ENCODE results near the gene PLD1.

Gene PLD1

GRCh38 chr3:171774521-171774920, 35.8 kb downstream of the PLD1 start:
- no peak for DNase-seq (ENCODE audit: low read depth in 3 of 3)

DNA sequence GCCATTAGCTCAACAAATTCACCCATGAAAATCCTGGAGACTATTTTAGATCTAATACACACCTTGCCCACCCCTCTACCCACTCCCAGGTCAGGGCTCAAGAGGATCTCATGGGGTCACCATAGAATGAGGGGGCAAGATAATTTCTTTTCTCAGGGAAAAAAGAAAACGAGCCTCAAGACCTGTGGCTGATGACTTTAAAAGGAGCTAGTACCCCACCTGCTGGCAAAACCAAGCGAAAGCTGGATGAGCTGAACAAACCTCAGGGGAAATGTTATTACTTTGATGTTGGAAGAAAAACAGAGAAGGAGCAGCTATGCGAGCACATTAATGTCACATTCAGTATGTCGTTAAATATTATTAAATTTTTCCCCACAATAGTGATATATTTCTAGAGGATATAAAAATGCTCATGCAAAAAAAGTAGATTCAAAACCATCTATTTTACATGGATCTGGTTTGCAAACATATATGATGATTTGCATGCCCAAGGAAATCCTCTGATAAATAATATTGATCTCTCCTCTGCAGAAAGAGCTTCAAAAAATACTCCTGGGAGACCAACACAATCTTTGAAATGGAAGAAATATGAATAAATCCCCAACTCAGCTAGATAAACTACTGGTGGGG, 37.7 kb downstream of the PLD1 start:
- DNase-seq (ENCODE audit: low read depth in 3 of 3): peak in 2 of 3 donors; percentile 19 to 45

DNA sequence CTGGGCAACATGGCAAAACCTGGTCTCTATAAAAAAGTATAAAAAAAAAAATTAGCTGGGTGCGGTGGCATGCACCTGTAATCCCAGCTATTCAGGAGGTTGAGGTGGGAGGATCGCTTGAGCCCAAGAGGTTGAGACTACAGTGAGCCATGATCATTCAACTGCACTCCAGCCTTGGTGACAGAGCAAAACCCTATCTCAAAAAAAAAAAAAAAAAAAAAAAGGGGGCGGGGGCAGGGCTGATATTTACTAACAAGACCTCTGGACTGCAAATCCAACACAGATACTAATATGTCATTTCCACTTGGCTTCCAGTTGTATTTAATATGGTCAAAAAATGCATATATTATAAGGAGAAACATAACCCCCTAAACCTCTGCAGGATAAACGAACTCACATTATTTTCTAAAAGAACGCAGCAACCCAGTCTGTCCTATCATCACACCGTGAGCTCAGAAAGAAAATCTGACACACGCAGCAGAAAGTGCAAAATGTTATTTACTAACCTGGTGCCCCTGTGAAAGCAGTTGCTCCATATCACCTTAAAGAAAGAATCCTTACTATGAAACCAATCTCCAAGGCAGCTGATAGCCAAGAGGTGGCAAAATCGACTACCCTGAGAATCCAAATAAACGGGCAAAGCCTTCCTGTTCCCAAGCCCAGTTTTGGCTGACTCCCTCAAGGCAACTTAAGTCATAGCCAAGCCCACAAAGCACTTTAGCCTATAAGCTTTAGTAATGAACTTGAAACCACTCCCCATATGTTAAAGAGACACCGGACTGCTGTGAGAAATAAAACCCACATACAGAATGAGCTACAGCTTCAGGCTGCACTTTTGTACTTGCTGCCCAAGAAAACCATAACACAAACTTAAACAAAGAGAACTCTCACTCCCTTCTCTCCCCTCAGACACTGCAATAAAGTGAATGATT, 39.3 kb downstream of the PLD1 start:
- DNase-seq (ENCODE audit: low read depth in 3 of 3): no peak

GRCh38 chr3:171769461-171769860, 40.8 kb downstream of the PLD1 start:
- no peak for DNase-seq (ENCODE audit: low read depth in 3 of 3)

- DNase-seq (ENCODE audit: low read depth in 3 of 3): no peak
Observed at GRCh38 chr3:171768986-171769385, 41.3 kb downstream of the PLD1 start.

- no peak for DNase-seq (ENCODE audit: low read depth in 3 of 3)
Observed at GRCh38 chr3:171768281-171768900, 41.9 kb downstream of the PLD1 start.

GRCh38 chr3:171765511-171765887, 44.8 kb downstream of the PLD1 start:
- no peak for DNase-seq (ENCODE audit: low read depth in 3 of 3)

DNA sequence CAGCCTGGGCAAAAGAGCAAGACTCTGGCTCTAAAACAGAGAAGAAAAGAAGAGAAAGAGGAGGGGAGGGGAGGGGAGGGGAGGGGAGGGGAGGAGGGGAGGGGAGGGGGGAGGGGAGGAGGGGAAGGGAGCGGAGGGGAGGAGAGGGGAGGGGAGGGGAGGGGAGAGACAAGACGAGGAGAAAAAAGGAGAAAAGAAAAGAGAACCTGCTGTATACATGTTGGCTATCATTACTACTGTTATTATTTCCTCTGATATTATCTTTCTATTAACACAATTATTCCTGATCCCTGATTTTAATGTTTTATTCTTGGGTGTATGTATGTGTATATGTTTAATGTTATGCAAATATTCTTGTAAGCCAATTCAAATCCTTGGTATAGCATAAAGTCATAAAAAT, 46.9 kb downstream of the PLD1 start:
- DNase-seq (ENCODE audit: low read depth in 3 of 3): no peak

DNA sequence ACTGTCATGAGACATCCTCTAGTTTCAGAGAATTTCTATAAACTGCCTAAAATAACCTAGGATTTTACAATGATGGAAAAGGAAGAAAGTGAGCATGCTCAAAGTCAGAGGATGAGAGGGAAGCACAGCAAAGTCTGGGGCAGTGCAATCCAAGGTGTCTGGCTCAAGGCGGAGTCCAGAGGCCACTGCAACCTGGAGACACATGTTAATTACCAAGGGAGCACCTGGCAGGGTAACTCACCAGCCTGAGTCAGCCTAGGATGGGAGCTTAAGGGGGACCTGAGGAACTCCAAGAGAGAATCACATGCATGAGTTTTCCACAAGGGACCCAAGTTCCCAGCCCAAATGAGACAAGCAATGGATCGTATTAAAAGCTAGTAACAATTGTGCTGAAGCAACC, 49.8 kb downstream of the PLD1 start:
- DNase-seq (ENCODE audit: low read depth in 3 of 3): no peak

DNA sequence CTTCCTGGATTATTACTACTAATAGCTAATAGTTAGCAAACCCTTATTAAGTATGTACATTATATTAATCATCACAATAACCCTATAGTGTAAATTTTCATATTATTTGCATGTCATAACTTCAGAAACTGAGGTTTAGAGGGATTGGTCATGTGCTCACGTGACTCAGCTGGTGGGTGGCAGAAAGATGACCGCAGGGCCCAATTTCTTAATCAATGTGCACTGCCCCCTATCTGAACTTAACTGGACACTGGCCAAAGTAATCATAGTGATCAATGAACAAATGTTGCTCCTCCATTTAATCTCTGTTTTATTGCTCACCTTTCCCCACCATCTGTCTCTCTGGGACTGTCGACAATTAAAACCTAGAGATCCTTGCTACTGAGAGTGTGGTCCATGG, 52.2 kb downstream of the PLD1 start:
- DNase-seq (ENCODE audit: low read depth in 3 of 3): no peak

GRCh38 chr3:171757361-171758034, 52.8 kb downstream of the PLD1 start:
- no peak for DNase-seq (ENCODE audit: low read depth in 3 of 3)

DNA sequence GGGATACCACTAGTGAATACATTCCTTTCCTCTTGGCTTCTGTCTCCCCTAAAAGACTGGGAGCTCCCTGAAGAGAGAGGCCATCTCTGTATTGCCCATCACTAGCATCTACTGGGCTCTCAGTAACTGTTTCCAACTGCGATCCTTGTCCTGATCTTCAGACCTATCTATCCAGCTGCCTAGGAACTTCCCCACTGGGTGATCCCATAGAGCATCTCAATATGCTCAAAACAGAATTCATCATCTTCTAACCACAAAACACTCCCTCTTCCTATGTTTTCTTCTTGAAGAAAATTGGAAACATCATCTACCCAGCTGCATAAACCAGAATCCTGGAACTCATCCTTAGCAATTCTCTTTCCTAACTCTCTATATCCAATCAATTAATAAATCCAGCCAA, 54.6 kb downstream of the PLD1 start:
- no peak for DNase-seq (ENCODE audit: low read depth in 3 of 3)

GRCh38 chr3:171755015-171755589, 55.2 kb downstream of the PLD1 start:
- no peak for DNase-seq (ENCODE audit: low read depth in 3 of 3)

- no peak for DNase-seq (ENCODE audit: low read depth in 3 of 3)
Observed at GRCh38 chr3:171753665-171754408, 56.4 kb downstream of the PLD1 start.

GRCh38 chr3:171753025-171753472, 57.2 kb downstream of the PLD1 start:
- DNase-seq (ENCODE audit: low read depth in 3 of 3): no peak

DNA sequence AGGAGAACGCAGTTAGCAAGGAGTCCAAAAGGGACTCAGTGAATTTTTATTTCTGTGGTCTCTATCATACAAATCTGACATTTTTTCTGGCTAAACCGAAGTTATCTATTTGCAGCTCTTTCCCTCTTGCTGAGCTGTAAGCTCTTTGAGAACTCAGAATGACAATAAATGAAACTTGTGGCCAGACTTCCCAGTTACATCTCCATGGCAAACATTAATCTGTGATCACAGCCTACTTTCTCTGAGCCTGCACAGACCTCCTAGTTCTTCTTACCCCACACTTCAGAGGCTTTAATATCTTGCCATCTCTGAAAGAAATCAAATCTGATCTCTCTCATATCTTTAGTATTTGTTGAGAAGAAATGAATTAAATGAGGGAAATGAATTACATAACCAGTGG, 58.0 kb downstream of the PLD1 start:
- DNase-seq (ENCODE audit: low read depth in 3 of 3): no peak

- no peak for DNase-seq (ENCODE audit: low read depth in 3 of 3)
Observed at GRCh38 chr3:171749124-171749523, 61.2 kb downstream of the PLD1 start.

DNA sequence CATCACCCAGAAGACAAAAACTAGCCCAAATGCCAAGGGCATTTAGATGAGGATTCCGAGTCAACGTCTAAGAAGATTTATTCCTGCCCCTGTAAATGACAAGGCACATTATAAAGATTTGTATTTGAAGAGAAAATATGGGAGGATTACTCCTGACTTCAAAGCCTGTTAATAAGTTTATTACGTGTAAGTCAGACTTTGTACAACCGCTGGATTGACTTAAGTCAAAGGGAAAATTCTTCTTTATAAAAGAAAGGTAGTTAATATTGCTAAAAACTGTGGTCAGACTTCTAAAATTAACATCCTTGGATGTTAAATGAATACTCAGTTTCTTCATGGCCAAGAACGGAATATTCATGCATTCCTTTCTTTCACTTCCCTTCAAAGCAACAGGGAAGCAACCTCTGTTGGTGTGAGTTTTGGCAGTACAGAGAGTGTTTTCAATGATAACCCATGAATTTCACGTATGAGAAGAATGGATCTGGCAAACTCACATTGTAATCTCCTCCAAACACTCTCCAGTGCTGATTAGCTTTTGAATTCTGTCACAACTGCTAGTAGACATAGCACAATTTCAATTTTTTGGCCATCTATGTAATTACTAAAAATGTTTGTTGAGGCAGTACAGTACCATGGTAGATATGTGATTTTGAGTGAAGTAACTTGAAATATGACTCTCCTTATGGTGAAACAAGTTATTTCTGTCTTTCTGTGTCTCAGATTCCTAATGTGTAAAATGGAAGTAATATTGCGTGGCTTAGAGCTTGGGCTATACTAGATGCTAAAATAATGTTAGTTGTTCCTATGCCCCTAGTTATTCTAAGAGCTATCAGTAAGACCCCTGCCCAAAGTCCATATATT, 62.0 kb downstream of the PLD1 start:
- no peak for DNase-seq (ENCODE audit: low read depth in 3 of 3)

GRCh38 chr3:171747223-171747920, 62.9 kb downstream of the PLD1 start:
- no peak for DNase-seq (ENCODE audit: low read depth in 3 of 3)

Data from stimulated activated CD4-positive, alpha-beta T cell treated with anti-CD3 and anti-CD28 coated beads, TNF-alpha, amount 100 ng/mL, for 48 hours (primary cell).